Middle frontal gyrus (tissue), 1 donor: ENCODE measurements around the gene FRMD4A.
"Not testable (repeated sequence)": the region's sequence is repeated elsewhere in the genome, so short reads cannot be mapped to it uniquely, and the experiment has no call there.

Experiments
- DNase-seq: peaks from one replicate; pipeline ENCODE4 v3.0.0-alpha.2; 2015; ENCODE audit warnings: low spot score; ENCODE audit errors: extremely low spot score

FRMD4A gene

DNA sequence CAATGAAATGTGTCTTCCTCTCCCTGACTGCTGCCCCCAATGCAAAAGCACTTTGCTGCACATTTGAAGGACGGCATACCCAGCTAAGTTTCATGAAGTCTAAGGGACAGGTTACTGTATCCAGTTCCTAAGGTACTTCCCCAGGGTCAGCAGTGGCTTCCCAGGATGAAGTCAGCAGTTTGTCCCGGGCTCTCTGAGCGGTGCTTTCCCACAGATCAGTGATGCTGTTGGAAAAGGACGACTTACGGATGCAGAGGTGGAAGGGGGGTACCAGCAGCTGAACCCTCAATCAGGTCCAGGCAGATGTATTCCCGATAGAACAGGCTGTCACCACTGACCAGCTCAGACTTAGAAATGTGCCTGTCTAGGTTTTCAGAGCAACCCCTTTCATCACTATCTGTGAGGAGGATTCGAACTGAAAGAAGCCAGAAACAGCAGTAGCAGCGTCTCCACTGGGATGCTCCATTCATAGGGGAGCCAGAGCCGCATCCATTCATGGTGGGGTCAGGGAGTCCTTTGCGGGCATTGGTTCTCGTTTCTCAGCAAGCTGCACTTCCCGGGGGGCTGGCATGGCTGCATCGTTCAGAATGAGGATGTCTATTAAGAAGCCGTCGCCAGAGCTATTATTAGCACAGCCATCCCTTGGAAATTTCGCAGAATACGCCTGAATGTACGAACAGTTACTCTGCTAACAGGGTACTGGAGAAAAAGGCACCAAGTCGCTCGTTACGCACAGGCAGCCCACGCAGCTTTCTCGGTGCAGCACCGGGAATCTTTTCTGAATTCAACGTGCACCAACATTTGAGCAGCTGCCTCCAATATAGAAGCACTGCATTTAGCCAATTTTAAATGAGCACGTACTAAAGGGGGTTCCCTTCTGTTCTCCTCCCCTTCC lies 440.2 kb downstream of the FRMD4A start:
- no peak for DNase-seq

- DNase-seq, result no peak
Measured at GRCh38 chr10:13887761-13888160, 443.0 kb downstream of the FRMD4A start.

- DNase-seq, result peak; percentile 70
Measured at GRCh38 chr10:13885238-13885990, 445.3 kb downstream of the FRMD4A start.

GRCh38 chr10:13883636-13884444 lies 446.9 kb downstream of the FRMD4A start:
- DNase-seq, result no peak

DNA sequence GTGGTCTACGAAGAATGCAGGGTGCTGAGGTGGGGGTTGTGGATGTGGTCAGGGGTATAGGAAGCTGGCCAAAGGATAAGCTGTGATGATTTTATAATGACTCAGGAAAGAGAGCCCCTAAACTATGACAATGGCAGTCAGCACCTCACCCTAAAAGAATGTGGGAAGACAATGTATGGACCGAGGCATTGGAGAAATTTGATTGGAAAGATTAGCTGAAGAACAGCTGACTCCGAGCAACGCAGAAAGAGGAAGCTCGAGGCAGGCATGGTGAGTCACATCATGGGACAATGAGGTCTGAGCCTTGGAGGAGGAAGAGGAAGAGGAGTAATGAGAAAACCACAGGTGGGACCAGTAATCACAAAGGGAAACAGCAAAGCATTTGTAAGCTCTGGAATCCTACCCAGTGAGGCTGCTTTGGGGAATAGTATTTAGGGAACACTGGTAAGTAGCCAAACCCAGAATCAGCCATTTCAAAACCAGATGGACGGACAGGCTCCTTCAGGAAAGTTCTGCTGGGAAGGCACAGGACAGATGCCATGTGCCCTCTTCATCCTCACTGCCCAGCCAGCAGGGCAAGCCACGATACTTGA lies 448.5 kb downstream of the FRMD4A start:
- DNase-seq, result no peak

- DNase-seq, result no peak
Measured at GRCh38 chr10:13880760-13881159, 450.0 kb downstream of the FRMD4A start.

GRCh38 chr10:13877154-13877909 lies 453.4 kb downstream of the FRMD4A start:
- DNase-seq, result no peak

GRCh38 chr10:13873196-13873595 lies 457.5 kb downstream of the FRMD4A start:
- DNase-seq, result no peak

- peak; percentile 50 for DNase-seq
Measured at GRCh38 chr10:13872411-13872810, 458.3 kb downstream of the FRMD4A start.

GRCh38 chr10:13871776-13872175 lies 458.9 kb downstream of the FRMD4A start:
- DNase-seq, result no peak

GRCh38 chr10:13871011-13871410 lies 459.7 kb downstream of the FRMD4A start:
- DNase-seq, result no peak

GRCh38 chr10:13869295-13869664 lies 461.4 kb downstream of the FRMD4A start:
- DNase-seq, result no peak

- no peak for DNase-seq
Measured at GRCh38 chr10:13868528-13869294, 462.0 kb downstream of the FRMD4A start.

GRCh38 chr10:13867822-13868221 lies 462.9 kb downstream of the FRMD4A start:
- DNase-seq, result no peak

DNA sequence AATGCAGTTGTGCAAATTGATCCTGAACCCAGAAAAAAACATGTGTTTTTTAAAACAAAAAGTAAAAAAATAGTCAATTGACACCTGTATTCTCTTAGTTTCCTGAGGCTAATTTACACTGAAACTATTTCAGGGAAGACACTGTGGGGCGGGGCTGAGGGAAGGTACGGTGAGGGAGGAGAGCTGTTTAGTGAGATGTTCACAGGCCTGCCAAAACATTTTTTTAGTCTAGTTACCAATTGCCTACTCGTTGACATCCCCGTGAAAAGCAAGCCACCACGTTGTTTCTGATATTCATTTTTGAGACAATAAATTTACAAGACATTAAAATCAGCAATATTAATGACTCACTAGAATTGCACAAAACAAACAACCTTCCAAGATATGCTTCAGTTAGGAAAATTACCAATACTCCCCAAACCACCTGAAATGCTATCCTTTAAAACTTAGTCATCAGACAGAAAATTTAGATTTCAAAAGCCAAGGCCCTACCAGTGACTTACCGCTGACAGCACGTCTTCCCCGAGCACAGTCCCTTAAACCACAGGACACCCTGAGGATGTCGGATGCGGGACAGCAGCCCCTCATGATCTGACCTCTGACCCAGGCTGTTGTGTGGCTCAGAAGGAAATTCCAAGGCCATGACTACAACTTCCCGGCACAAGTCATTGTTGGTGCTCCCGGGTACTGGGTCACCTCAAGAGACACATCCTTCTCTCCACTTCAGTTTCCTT lies 464.8 kb downstream of the FRMD4A start:
- no peak for DNase-seq

GRCh38 chr10:13865220-13865619 lies 465.5 kb downstream of the FRMD4A start:
- DNase-seq, result not testable (repeated sequence)

DNA sequence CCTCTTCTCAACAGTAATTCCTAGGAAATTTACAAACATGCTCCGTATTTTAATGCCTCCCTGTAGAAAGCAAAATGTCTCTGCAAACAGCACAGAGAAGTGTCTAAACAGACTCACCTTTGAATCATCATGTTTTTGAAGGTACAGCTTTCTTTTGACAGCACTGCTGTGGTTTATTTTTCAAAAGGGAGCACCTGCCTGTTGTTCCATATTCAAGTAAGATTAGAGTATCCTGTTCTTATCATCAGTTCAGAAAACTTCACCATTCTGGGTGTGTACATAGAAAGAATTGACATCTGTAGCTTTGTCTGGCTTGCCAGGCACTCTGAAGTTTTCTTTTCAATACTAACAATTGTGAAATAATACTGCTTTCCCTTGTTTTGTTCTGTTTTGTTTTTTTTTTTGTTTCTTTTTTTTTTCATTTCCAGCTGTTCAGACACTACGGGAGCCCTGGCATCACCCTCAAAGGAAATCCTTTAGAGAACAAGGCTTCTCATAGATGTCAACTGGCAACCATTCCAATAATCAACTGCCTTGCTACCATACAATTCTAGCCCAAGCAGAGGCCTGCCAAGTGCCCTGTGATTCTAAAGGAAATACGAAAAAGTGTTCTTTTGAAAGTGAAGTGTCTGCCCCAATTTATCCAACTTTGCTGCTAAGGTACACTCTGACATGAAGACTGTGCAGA lies 468.0 kb downstream of the FRMD4A start:
- no peak for DNase-seq

GRCh38 chr10:13860886-13861285 lies 469.8 kb downstream of the FRMD4A start:
- DNase-seq, result no peak
